ENCODE results near the gene MCM8.

- TF ChIP-seq CTCF (IDR thresholded peaks at IDR 0.05) (no peak), ZFX (IDR thresholded peaks at IDR 0.05; ENCODE audit: borderline replicate concordance) (no peak)
Observed at GRCh38 chr20:5935384-5935783, 15.1 kb upstream of the MCM8 start.
